HepG2 (cell line): ENCODE measurements around the gene USP8. TPM values are rescaled to one million over a fixed set of nuclear protein-coding genes. Genes with fewer than 3 reads are reported as not detected.

ENCODE experiments used
- AKNA ChIP-seq: sonication (generic); formaldehyde crosslinking; IDR thresholded peaks from 2 replicates; pipeline ENCODE4 v1.4.0; 2020; ENCODE audit warnings: missing genetic modification reagents, borderline replicate concordance
- GATA4 ChIP-seq: sonication (generic); IDR thresholded peaks from 2 replicates; pipeline ENCODE4 v1.6.1; 2016; ENCODE audit warnings: antibody characterized with exemption, low read depth, borderline replicate concordance
- HOXA7 ChIP-seq: sonication (generic); formaldehyde crosslinking; IDR thresholded peaks from 2 replicates; pipeline ENCODE4 v1.8.1; 2022; ENCODE audit warnings: mild to moderate bottlenecking, missing genetic modification reagents, moderate library complexity
- MBNL3 ChIP-seq: fragments of 250-450 bp; sonication (Bioruptor Pico); conservative IDR thresholded peaks from 2 replicates; pipeline ENCODE4 v1.8.0; 2022; ENCODE audit warnings: mild to moderate bottlenecking, inconsistent platforms
- MED8 ChIP-seq: sonication (generic); formaldehyde crosslinking; IDR thresholded peaks from 2 replicates; pipeline ENCODE4 v1.8.1; 2023; ENCODE audit warnings: mild to moderate bottlenecking, missing genetic modification reagents; ENCODE audit not compliant: insufficient replicate concordance
- MLXIP ChIP-seq: sonication (generic); formaldehyde crosslinking; IDR thresholded peaks from 2 replicates; pipeline ENCODE4 v1.9.0; 2021; ENCODE audit warnings: missing genetic modification reagents, borderline replicate concordance
- SP4 ChIP-seq: sonication (generic); formaldehyde crosslinking; IDR thresholded peaks from 2 replicates; pipeline ENCODE4 v1.8.1; 2023; ENCODE audit warnings: mild to moderate bottlenecking, missing genetic modification reagents
- TBX3 ChIP-seq: fragments of 450-650 bp; IDR thresholded peaks from 2 replicates; pipeline ENCODE4 v1.6.1; 2017; ENCODE audit warnings: antibody characterized with exemption, mild to moderate bottlenecking, inconsistent platforms, borderline replicate concordance
- ZNF230 ChIP-seq: sonication (generic); formaldehyde crosslinking; IDR thresholded peaks from 2 replicates; pipeline ENCODE4 v1.4.0; 2020; ENCODE audit warnings: mild to moderate bottlenecking, missing genetic modification reagents
- ZNF430 ChIP-seq: sonication (generic); formaldehyde crosslinking; IDR thresholded peaks from 2 replicates; pipeline ENCODE4 v1.9.0; 2021; ENCODE audit warnings: mild to moderate bottlenecking, missing genetic modification reagents
- ZNF644 ChIP-seq: IDR thresholded peaks from 2 replicates; pipeline ENCODE4 v1.6.1; 2016; ENCODE audit warnings: low read depth
- ZNF800 ChIP-seq: sonication (generic); formaldehyde crosslinking; IDR thresholded peaks from 2 replicates; pipeline ENCODE4 v1.4.0; 2020; ENCODE audit warnings: missing genetic modification reagents
- ZNF816 ChIP-seq: sonication (generic); formaldehyde crosslinking; IDR thresholded peaks from 2 replicates; pipeline ENCODE4 v1.8.0; 2022; ENCODE audit warnings: missing genetic modification reagents, mild to moderate bottlenecking, borderline replicate concordance
- ZNF883 ChIP-seq: sonication (generic); formaldehyde crosslinking; IDR thresholded peaks from 2 replicates; pipeline ENCODE4 v1.5.1; 2020; ENCODE audit warnings: mild to moderate bottlenecking, missing genetic modification reagents; ENCODE audit errors: not compliant biosample characterization
- polyA plus RNA-seq, 8 experiments: library from polyadenylated mRNA; depleted of rRNA in 3 of 8; stranded (reverse) in 7 of 8; unstranded in 1 of 8; fragments of >200 nt; fragmentation: Illumina TruSeq in 4 of 8; extraction: Trizol in 4 of 8; gene quantifications; 2 replicates each; pipeline versions ENCODE4 v1.2.1 to v1.2.3, GENCODE V29; 2011 to 2016; ENCODE audit warnings: low read depth in 4 of 8, missing spikeins in 1 of 8, mixed read lengths in 1 of 8; ENCODE audit not compliant: insufficient read depth in 1 of 8
- total RNA-seq, 5 experiments: library from RNA; depleted of rRNA; stranded (reverse); fragments of >200 nt; fragmentation: Illumina TruSeq; extraction: Trizol; gene quantifications; 2 replicates each; pipeline ENCODE4 v1.2.3, GENCODE V29; 2016; ENCODE audit warnings: low read depth in 1 of 5

The USP8 gene
- total and polyA plus RNA-seq, 2 of the 13 experiments (the other 11 are each of a cell fraction or from before 2014, with no cell fraction given) = 36.4 to 50.7 TPM

GRCh38 chr15:50556642-50557371 is 132.6 kb downstream of the USP8 start (continued):
- TF ChIP-seq GATA4 (no peak), ZNF430 (CRISPR knock-in tag) (no peak), AKNA (CRISPR knock-in tag) (no peak), MLXIP (CRISPR knock-in tag) (no peak), ZNF644 (CRISPR knock-in tag) (no peak), ZNF816 (CRISPR knock-in tag) (no peak), TBX3 (no peak), MED8 (CRISPR knock-in tag) (no peak), SP4 (CRISPR knock-in tag) (no peak), ZNF800 (CRISPR knock-in tag) (no peak), HOXA7 (CRISPR knock-in tag) (no peak), ZNF230 (CRISPR knock-in tag) (no peak), ZNF883 (CRISPR knock-in tag) (no peak), MBNL3 (no peak)
